OCI-M1 (cell line): ENCODE results near the gene ATP4B.

Experiments used
- DNase-seq: peaks from one replicate; lab custom pipeline; 2025; lab: John Stamatoyannopoulos, UW

The ATP4B gene

DNA sequence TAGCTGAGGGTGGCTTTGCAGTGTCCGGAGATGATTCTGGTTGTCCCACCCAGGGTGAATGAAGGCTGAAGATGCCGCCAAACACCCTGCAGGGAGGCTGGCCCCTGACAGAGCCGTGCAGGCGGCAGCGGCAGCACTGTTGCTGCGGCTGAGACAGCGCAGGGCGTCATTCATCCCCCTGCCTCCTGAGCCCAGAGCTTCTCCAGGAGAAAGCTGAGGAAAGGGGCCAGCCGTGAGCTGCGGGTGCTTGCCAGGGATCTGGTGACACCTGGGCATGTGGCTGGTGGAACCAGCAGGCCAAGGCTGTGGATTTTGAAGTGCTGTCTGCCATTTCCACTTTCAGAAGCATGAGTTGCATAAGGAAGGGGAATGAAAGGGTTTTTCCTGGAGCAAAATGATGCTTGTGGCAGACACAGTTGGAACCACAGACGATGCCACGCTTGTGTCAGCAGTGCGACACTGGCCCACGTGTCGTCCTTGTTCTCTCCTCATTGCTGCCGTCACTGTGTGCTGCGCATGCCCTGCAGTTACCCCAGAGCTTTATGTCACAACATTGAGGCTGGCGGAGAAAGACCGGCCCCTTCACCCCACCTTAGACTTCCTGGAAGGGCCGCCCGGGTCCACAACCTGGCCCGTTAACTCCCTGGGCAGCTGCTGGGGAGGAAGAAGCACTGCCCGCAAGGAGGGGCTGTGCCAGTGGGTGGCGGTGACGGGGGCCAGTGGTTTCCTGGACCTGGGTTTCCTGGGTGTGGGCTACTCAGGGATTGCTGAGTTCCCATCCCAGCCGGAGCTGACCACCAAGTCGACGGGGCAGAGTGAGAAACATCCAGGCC is 50.7 kb downstream of the ATP4B start:
- no peak for DNase-seq

DNA sequence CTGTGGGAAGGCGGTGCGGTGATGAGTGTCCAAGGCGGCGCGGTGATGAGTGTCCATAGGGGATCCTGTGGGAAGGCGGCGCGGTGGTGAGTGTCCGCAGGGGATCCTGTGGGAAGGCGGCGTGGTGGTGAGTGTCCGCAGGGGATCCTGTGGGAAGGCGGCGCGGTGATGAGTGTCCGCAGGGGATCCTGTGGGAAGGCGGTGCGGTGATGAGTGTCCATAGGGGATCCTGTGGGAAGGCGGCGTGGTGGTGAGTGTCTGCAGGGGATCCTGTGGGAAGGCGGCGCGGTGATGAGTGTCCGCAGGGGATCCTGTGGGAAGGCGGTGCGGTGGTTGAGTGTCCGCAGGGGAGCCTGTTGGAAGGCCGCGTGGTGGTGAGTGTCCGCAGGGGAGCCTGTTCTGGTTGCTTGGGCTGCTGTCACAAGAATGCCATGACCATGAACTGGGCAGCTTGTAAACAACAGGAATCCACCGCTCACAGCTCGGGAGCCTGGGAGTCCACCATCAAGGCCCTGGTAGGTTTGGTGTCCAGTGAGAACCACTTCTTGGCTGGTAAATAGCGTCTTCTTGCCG is 52.0 kb downstream of the ATP4B start:
- no peak for DNase-seq

DNA sequence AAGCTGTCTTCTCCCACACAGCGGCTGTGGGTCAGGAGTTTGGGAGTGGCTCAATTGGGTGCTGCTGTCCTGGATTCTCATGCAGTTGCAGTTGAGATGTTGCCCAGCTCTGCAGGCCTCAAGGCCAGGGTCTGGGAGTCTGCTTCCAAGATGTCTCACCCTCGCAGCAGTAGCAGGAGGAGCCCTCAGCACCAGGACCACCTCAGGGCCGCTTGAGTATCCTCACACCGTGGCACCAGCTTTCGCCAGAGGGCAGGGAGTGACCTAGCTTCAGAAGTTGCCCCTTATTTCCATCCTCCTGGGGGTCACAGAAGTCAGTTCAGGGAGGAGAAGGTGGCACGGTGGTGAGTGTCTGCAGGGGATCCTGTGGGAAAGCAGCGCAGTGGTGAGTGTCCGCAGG is 52.5 kb downstream of the ATP4B start:
- no peak for DNase-seq

DNA sequence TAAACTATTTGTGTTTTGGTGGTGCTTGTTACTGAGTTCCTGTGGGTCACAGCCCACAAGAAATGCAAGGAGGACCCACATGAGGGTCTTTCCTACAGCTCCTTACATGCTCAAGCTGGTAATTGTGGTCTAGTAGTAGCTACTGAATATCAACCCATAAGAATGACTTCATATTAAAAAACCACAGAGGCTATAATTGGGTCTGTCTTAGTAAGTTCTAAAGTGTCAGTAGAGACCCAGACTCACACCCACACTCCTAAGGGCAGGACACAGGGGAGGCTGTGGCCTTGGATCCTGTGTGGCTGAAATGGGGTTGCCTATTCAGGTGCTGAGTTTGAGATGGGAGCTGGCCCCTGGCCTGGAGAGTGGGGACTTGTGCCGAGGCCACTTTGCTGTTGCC is 53.8 kb downstream of the ATP4B start:
- no peak for DNase-seq

DNA sequence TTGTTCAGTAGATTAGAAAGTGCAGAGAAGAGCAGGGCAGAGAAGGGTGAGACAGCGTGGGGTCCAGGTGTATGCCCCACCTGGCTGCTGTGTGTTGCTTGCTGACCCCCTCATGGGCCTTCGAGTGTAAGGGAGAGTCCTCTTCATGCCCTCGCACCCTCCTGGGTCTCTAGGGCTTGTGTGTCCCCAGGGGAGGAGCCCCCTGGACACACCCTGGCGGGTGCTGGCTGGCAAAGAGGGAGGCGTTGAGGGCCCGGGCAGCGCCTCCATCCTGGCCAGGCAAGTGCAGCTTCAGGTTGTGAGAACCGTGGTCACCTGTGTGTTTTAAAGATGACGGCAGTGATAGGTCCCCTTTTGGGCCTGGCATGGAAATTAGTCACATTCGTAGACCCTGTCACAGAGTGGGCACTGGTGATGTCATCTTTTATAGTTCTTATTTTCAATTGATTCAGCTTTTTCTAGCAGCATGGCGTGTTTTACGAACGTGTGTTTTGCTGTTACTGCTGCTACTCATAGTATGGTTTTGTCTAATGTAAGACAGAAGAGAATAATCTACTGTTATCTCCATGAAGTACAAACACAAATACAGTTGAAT is 54.8 kb downstream of the ATP4B start:
- DNase-seq, result no peak

DNA sequence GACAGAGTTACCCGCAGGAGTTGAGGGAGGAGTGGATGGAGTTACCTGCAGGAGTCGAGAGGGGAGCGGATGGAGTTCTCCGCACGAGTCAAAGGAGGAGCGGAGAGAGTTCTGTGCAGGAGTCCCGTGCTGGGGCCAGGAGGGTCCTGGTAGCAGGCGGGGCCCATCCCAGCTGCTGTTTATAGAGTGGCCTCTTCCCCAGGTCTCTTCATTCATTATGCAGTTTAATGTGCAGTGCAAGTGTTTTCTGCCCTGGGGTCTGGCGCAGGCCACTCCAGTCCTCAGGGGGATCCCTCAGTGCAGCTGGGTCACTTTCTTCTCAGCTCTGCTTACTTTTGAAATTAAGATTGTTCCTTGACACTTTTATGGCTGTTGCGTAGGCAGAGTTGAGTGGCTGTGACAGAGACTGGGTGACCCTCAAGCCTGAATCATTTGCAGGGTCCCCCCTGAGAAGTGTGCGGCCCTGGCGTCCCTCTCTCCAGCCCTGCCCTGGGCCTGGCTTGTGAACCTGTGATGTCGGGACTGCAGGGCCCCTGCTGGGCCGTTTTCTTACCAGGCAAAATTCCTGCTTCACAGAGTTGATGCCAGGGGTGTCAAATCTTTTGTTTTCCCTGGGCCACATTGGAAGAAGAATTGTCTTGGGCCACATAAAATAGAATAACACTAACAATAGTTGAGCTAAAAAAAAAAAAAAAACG is 55.6 kb downstream of the ATP4B start:
- DNase-seq, result no peak

DNA sequence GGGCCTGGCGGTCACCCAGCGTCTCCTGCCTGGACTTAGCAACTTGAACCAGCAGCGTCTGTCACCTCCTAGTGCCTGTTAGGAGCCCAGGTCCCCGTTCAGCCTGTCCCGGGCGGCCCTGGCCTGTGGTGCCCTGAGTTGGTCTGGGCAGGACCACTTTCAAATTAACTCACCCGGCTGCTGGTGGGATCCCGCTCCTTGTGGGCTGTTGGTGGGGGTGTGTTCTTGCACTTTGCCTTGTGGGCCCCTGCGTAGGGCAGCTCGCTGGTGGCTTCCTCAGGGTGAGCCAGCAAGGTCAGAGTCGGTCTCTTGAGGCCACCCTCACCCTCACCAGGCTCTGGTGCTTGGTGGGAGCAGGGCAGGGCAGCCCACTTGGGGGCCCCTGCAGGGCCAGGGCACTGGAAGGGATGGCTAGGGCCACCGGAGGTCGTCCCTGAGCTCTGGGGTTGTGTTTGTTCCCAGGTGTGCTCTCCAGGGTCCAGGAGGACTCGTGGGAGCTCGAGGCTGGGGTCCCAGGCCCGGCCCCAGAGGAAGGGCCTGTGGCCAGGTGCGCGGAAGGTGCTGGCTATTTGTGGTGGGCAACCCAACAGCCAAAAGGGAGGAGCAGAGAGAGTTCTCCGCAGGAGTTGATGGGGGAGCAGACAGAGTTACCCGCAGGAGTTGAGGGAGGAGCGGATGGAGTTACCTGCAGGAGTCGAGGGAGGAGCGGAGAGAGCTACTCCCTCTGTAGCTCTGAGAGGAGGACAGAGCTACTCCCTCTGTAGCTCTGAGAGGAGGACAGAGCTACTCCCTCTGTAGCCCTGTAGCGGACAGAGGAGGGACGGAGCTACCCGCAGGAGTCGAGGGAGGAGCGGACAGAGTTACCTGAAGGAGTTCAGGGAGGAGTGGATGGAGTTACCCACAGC is 56.6 kb downstream of the ATP4B start:
- DNase-seq, result no peak

DNA sequence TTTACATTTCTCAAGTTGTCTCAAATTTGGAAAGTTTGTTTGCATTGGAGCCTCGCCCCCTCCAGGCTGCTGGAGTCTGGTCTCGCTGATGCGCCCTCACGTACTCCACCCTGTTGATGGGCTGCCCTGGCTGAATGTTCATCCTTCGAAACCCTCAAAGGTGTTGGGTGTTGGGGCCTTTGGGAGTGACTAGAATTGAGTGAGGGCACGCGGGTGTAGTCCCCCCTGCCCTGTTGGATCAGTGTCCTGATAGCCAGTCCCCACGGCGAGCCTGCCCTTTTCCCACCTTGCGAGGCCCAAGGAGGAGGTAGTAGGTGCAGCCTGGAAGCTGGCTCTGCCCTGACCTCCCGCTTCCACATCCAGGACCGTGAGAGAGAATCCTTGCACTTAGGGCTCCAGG is 58.6 kb downstream of the ATP4B start:
- no peak for DNase-seq
